HG03064 (cell line): Measurements from ENCODE around the gene CCNI.

ENCODE experiments used
- ATAC-seq: cut with Tn5 transposase; IDR thresholded peaks from one replicate; pipeline ENCODE4 v1.9.1; 2021; ENCODE audit warnings: low read depth; ENCODE audit not compliant: unreplicated experiment

CCNI gene

GRCh38 chr4:77007358-77008230 lies 68.2 kb downstream of the CCNI start:
- ATAC-seq, result no peak

- ATAC-seq, result no peak
Observed at GRCh38 chr4:77006753-77007353, 68.9 kb downstream of the CCNI start.

GRCh38 chr4:77003400-77003799 lies 72.4 kb downstream of the CCNI start:
- no peak for ATAC-seq

DNA sequence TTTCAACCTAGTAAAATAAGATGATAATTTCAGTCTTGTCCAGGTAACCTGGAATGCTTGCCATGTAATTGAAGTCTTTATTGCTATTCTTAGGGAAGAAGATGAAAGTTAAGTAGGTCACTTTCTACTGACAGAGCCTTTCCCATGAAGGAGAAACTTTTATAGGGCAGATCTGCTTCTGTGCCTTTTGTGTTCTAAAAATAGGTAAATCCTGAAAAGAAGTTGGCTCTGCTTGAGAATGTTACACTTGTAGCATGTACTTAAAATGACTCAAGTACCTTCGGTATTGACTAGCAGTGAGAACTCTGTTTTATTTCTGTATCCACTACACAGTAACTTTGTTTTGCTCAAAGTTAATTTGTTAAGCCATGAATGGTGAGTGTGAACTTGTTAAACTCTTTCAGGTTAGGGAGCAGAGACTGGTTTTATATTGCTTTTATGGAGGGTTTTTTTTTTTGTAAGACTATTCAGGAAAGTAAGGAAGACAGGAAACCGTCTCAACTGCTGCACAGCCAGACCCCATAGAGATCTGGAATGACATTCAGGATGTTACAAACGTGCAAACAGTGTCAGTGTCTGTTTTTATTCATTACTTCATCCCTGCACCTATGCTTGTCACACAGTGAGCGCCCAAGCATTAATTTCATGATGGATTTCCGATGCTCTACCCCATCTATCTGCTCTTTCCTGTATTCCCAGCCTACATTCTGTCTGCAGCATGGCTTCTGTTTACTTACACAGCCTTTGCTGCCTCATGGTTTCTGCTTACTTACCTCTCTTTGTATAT lies 73.3 kb downstream of the CCNI start:
- ATAC-seq, result no peak

DNA sequence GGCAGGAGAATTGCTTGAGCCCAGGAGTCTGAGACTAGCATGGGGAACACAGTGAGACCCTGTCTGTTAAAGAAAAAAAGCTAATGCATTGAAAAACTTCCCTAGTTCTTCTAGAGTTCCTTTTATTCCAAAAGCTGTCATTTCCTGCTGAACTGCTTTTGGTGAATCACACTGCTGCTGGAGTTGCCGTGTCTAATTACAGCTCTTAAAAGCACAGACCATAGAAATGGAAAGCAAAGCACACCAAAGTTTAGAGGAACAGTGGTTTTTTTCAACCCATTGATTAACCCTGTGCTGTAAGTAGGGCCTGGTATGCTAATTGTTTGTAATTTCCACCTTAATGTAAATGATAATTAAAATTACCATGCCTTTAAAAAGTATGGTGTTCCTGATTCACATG lies 73.9 kb downstream of the CCNI start:
- ATAC-seq, result no peak

- no peak for ATAC-seq
Observed at GRCh38 chr4:76998251-76998901, 77.4 kb downstream of the CCNI start.

- ATAC-seq, result no peak
Observed at GRCh38 chr4:76997532-76997931, 78.3 kb downstream of the CCNI start.
